Omental fat pad (tissue), 4 donors: ENCODE measurements around the gene HGS. TPM values are rescaled to one million over a fixed set of nuclear protein-coding genes. Genes with fewer than 3 reads are reported as not detected.

Source experiments
- ATAC-seq: fragments of 150-250 bp; one replicate; pipeline ENCODE4 v1.9.1; 2016; ENCODE audit warnings: mild to moderate bottlenecking, moderate library complexity; ENCODE audit not compliant: low FRiP score
- DNase-seq: peaks from one replicate; pipeline ENCODE4 v3.0.0-alpha.2; 2019; ENCODE audit warnings: low spot score
- CTCF ChIP-seq, 3 donors: fragments of 450-650 bp; IDR thresholded peaks; one replicate each; pipeline ENCODE4 v1.5.1; 2016 to 2017; ENCODE audit warnings: antibody characterized with exemption in 3 of 3, mild to moderate bottlenecking in 3 of 3, moderate library complexity in 2 of 3
- total RNA-seq, 4 donors: library from RNA; depleted of rRNA; stranded (reverse); fragments of >200 nt; gene quantifications; one replicate each; pipeline ENCODE4 v1.1.0, GENCODE V29; 2016

Gene HGS
- total RNA-seq, 4 donors from 2014 or later: 54.0 to 117 (median 66.9) TPM

GRCh38 chr17:81656118-81656743 is 27.6 kb upstream of the HGS start, which contains the start of gene PDE6G:
Gene PDE6G (minus strand): TSS chr17:81656542. CDS start chr17:81653305, 3,237 bp downstream.
- no peak for TF ChIP-seq CTCF (IDR thresholded peaks at IDR 0.05)
- ATAC-seq (no peak), DNase-seq (no peak)

GRCh38 chr17:81656835-81657234 is 27.0 kb upstream of the HGS start:
- ATAC-seq (no peak), DNase-seq (no peak)
- TF ChIP-seq CTCF (IDR thresholded peaks at IDR 0.05): no peak

GRCh38 chr17:81659038-81659437 is 24.8 kb upstream of the HGS start:
- no peak for TF ChIP-seq CTCF (IDR thresholded peaks at IDR 0.05)
- DNase-seq (no peak), ATAC-seq (no peak)

GRCh38 chr17:81660441-81660840 is 23.4 kb upstream of the HGS start:
- no peak for DNase-seq
- ATAC-seq: no peak
- TF ChIP-seq CTCF (IDR thresholded peaks at IDR 0.05): no peak

GRCh38 chr17:81662002-81662401 is 21.8 kb upstream of the HGS start:
- TF ChIP-seq CTCF (IDR thresholded peaks at IDR 0.05): no peak
- ATAC-seq (no peak), DNase-seq (no peak)

- ATAC-seq: no peak
- DNase-seq: no peak
- no peak for TF ChIP-seq CTCF (IDR thresholded peaks at IDR 0.05)
Observed at GRCh38 chr17:81664051-81664470, 19.8 kb upstream of the HGS start.
